ENCODE measurements around the gene P2RX2.
"Not testable (repeated sequence)": the region's sequence is repeated elsewhere in the genome, so short reads cannot be mapped to it uniquely, and the experiment has no call there.

P2RX2 gene

DNA sequence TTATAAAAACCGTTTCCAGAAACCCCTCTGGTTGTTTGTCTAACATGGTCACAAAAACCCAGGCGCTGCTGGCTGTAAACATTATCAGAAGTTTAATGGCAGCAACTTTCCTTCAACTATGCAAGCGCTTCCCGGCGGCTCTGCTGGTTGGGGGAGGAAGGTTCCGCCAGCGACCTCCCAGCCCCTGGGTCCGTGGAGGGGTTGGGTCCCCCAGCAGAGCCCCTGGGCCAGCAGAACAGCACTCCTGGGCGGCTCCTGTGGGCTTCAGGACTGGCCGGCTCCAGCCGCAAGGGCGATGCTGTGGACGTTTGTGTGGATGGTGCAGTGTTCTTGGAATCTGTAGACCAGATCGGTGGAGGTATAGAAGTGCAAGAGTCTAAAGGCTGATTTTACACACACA lies 34.1 kb upstream of the P2RX2 start:
- DNase-seq, result no peak

DNA sequence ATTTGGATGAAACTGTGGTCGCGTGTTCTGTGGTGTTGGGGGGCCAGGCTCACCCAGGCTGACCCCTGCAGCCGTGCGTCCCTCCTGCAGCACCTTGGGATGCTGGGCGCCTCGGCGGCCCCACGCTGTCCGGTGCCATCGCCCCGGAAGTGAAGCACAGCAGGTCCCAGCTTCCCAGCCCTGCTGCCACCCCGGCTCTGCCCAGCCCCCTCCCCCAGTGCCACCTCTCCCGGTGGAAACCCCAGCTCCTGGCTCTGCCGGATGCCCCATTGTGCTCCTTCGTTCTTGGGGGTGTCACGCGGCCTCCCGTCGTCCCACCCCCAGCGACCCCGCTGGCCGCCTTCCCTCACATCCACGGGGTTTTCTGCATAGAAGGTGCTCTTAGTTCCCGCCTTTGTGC lies 33.4 kb upstream of the P2RX2 start:
- no peak for DNase-seq

DNA sequence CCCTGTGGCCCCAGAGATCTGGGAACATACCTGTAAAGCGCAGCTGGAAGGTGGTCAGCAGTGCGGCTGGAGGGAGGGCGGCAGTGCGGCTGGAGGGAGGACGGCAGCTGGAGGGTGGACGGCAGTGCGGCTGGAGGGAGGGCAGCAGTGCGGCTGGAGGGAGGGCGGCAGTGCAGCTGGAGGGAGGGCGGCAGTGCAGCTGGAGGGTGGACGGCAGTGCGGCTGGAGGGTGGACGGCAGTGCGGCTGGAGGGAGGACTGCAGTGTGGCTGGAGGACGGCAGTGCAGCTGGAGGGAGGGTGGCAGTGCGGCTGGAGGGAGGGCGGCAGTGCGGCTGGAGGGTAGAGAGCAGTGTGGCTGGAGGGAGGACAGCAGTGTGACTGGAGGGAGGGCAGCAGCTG lies 31.6 kb upstream of the P2RX2 start:
- no peak for DNase-seq

DNA sequence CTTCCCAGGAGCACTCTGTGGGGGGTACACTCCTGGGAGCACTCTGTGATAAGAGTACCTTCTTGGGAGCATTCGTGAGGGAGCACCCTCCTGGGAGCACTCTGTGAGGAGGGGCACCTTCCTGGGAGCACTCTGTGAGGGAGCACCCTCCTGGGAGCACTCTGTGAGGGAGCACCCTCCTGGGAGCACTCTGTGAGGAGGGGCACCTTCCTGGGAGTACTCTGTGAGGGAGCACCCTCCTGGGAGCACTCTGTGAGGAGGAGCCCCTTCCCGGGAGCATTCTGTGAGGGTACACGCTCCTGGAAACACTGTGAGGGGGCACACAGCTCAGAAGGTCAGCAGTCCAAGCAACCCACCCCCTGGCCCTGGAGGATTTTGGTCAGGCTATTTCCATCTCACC lies 30.8 kb upstream of the P2RX2 start:
- no peak for DNase-seq

DNA sequence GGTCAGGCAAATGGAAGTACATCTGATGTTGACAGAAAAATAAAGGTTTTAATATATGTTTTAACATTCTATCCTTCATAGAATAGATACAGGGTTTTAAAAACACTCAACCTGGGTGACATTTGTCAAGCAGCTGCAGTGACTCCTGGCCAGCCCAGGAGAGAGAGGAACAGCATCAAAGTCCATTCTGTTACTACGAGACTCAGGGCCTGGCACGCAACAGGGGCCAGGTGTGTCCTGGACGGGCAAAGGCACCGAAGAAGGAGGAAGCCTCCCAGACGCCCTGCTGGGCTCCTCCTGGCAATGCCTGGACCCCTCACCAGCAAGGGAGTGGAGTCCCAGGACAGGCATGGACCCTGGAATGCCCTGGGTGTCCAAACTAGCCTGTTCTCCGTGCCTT lies 30.3 kb upstream of the P2RX2 start:
- no peak for DNase-seq

DNA sequence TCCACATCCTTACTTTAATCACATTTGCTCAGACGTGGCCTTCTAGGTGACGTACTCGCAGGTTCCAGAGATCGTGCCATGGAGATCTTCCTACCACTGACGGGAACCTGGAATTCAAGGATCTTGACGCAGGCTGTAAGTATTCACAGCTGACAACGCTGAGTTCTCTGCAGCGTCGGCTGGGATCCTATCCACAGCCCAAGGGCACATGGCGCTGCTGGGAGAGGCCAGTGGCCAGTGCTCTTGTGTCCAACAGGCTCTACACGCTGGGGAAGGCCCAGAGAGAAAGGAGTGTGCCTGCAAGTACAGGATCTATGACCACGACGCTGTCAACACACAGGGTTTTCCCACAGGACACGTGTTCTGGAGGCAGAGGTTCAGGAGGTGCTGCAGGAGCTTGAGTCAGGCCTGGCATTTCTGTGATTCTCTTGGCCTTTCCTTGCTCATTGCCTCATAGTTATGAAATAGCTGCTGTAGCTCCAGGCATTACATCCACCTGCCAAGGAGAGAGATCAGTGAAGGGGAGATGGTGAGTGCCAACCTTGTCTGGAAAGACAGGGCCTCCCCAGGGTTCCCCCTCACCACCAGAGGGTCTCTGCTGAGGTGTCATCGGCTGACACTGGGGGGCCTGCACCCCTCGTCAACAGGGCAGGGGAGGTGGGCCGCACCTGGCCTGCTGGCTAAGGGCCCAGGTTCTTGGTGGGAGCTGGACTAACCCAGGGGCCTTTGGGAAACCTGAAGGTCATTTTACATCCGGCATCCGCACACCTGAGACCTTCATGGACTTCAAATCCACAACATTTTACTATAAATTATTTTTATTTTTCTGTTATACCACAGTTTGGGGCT lies 29.5 kb upstream of the P2RX2 start:
- DNase-seq, result no peak

DNA sequence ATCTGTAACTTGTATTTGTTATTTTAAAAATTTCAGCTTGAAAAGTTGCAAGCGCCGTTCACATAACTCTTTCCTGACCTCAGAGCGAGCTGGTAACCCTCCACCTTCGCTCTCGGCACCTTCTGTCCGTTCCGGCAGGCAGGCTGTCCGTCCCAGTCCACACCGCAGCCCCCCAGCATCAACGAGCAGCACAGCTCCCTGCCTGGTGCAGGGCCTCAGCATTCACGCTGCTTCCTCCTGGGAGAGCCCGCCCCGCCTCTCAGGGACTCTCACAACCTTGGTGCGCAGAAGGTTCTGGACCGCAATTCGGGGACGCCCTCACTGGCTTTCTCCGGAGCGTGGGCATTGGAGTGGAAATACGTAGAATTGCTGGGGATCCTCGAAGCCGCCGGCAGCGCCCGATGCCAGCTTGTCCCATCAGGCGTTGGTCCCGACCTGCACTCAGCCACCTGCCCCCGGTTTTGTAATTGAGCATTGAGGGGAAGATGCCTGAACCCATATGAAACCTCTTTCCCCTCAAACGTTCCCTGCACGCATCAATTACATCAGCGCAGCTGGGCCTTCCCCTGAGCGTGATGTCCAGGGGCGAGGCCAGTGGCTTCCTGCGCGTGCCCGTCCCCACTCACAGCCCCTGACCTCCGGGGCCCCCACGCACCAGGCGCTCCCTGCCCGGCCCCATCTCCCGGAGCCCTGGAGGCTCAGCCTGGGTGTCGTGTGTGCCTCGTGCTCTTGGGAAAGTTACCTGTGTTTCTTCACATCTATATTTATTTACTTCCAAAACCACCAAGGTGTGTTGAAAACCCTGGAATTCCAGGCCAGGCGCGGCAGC lies 27.3 kb upstream of the P2RX2 start:
- no peak for DNase-seq

DNA sequence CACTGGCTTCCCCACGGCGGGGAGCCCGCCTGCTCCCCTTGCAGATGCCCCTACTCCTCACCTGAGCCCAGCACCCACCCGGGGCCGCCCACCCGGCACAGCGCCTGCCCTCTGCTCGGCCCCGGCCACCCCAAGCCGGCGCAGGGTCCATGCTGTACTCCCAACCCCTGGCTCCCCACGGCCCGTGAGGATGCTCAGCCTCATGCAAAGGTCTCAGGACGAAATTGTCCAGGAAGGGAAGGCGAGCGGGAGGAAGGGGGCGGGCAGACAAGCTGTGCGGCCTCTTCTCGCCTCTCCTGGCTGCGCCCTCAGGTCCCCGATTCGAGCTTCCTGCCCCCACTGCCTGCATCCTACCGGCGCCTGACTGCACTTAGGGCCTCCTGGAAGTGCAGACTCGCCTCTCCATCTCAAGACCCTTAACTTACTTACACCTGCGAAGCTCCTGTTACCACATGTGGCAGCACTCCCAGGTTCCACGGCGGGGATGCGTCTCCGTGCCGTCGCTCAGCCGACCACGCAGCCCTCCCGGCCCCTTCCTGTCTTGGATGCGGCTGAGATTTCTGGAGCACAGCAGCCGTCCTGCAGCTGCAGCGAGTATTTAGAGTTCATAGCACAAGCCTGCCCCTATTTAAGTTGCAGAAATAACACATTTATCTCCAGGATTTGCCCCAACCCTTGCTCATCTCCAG lies 26.1 kb upstream of the P2RX2 start:
- DNase-seq, result no peak

DNA sequence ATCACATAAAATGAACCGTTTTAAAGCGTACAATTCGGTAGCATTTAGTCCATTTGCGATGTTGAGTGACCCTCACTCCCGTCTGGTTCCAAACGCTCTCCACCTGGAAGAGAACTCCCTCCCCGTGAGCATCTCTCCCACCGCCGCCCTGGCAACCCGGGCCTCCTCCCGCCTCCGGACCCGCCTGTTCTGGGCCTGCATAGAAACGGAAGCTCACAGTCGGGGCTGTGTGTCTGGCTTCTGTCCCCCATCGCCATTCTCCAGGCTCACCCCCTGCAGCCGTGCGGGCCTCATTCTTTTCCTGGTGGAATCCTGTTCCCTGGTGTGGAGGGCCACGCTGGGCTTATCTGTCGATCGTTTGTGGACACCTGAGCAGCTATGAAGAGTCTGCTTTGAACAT lies 25.5 kb upstream of the P2RX2 start:
- DNase-seq, result no peak

DNA sequence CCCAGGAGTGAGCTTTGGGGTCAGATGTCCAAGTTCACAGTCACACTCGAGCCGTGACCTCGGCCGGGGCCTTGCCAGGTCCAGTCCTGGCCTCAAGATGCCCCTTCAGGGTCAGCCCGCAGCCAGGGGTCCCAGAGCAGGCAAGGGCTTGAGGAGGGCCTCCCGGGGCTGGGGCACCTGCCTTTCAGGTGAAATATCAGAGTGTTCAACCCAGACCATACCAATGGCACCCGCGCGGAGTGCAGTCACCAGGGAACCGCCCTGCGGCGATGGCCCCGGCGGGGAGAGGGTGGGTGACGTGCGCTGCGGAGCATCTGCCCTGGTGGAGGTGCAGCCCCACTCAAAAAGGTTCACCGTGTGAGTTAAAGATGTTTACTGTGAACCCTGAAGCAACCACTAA lies 25.1 kb upstream of the P2RX2 start:
- DNase-seq, result no peak

DNA sequence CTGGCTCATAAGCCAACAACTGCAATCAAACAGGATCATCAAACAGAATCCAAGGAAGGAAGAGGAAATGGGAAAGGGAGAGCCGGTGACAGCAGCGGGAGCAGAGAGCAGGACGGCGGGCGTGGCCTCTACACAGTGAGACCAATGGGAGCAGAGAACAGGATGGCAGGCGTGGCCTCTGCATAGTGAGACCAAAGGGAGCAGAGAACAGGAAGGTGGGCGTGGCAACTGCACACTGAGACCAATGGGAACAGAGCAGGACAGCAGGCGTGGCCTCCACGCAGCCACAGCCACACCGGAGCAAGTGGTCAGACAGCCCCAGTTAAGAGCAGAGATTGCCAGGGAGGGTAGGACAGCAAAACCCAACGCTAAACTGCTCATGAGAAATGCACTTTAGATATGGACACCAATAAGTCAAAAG lies 24.6 kb upstream of the P2RX2 start:
- DNase-seq, result peak; percentile 86

DNA sequence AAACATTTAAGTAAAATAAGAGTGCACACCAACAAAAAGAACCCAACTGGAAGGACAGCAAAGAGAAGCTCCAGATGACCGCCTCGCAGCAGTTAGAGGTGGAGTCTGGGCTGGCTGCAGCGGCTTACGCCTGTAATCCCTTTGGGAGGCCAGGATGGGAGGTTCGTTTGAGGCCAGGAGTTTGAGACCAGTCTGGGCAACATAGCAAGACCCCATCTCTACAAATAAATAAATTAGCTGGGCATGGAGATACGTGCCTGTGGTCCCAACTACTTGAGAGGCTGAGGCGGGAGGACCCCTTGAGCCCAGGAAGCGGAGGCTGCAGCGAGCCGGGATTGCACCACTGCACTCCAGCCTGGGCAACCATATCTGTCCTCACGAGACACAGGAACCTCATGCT lies 23.4 kb upstream of the P2RX2 start:
- DNase-seq, result no peak

DNA sequence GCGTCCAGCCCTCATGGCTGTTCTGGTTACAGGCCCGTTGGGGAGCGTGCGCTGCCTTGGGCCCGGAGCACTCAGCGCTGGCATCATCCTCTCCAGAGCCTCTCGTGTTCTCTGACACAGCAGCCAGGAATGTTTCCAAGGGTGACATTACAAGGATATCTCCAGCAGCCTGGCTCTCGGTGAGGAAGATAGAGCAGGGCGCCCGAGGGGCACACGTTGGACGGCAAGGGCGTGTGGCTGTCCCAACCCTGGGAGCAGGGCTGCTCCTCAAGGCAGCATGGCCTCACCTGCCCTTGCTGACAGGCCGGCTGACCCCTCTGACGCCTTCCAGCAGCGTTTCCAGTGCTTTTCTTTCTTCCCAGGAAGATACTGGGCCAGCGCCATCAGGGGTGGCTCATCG lies 22.6 kb upstream of the P2RX2 start:
- DNase-seq, result no peak

DNA sequence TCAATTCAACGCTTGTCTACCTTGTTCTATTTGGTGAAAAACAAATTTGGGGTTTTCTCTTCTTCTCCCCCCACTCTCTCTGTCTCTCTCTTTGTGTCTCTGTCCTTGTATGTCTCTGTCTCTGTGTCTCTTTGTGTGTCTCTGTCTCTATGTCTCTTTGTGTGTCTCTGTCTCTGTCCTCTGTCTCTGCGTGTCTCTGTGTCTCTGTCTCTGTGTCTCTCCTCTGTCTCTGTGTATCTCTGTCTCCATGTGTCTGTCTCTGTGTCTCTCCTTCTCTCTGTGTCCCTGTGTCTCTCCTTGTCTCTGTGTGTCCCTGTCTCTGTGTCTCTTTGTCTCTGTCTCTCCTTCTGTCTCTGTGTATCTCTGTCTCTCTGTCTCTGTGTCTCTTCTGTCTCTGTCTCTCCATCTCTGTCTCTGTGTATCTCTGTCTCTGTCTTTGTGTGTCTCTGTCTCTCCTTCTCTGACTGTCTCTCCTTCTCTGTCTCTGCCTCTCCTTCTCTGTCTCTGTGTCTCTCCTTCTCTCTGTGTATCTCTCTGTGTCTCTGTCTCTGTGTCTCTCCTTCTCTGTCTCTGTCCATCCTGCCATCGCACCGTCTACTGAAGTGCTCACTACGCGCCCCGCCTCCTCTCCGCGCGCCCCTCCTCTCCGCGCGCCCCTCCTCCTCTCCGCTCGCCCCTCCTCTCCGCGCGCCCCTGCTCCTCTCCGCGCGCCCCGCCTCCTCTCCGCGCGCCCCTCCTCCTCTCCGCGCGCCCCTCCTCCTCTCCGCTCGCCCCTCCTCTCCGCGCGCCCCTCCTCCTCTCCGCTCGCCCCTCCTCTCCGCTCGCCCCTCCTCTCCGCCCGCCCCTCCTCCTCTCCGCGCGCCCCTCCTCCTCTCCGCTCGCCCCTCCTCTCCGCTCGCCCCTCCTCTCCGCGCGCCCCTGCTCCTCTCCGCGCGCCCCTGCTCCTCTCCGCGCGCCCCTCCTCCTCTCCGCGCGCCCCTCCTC lies 21.0 kb upstream of the P2RX2 start:
- peak; percentile 73 for DNase-seq

DNA sequence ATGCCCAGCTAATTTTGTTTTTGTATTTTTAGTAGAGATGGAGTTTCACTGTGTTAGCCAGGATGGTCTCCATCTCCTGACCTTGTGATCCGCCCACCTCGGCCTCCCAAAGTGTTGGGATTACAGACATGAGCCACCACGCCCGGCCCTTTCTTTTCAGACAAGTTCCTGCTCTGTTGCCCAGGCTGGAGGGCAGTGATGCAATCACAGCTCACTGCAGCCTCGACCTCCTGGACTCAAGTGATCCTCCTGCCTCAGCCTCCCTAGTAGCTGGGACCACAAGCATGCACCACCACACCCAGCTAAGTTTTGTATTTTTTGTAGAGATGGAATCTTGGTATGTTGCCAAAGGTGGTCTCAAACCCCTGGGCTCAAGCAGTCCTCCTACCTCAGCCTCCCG lies 19.1 kb upstream of the P2RX2 start:
- not testable (repeated sequence) for DNase-seq

DNA sequence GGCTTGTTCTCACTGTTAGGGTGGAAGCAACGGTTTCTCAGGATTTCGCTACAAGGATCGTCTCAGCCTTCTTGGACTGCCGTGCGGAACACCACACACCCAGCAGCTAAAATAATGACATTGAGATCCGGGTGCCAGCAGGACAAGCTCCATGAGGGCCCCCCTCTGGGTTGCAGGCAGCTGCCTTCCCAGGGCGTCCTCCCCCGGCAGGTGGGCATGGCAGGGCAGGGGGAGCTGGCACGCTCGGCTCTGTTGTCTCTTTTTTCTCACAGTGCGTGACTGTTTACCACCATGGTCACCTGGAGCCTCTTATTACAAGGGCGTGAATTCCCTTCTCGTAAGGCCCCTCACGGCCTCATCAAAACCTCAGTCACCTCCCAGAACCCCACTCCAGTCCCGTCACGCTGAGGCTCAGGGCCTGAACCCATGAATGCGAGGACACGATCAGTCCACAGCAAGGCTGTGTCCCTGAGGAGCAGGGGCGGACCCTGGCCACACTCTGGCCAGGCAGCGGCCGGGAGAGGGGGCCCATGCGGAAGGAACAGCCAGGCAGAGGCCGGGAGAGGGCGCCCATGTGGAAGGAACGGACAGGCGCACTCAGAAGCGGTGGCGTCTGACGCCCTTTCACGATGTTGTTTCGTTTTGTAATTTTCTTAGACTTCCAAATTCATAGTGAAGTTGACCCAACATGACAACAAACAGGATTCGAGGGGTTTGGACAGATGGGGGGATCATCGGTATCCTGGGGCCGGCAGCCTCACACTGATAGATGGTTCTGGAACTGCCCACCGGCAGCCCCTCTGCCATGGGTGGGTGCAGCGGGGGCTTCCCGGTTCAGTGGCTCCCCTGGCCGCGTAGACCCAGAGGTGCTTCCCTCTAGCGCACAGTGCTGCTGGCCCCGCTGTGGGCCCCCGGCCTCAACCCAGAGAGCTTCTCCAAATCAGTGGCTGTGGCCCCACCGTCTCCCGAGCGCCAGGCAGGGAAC lies 18.2 kb upstream of the P2RX2 start:
- peak; percentile 86 for DNase-seq

DNA sequence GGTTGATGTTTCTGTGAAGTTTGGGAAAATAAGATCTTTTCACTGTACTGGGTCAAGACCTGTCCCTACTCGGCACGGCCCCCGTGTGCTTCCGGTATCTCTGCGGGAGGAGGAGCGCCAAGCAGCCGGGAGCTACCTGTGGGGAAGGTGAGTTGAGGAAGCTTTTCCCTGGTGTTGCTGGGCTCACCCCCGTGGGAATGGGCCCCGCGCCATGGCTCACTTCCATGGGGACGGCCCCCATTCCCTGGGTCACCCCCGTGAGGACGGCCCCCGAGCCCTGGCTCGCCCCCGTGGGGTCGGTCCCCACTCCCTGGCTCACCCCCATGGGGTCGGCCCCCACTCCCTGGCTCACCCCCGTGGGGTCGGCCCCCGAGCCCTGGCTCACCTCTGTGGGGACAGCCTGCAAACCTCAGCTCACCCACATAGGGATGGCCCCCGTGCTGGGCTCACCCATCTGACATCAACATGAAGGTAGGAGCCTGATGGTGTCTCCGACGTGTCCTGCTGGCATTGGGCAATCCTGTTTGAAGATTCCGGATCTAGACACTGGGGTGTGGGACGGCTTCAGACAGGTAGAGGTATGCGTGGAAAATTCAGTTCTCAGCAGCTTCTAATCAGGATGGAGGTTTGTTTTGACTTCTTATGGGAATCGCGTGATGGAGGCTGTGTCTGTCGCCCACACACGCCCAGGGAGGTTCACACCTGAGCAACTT lies 17.2 kb upstream of the P2RX2 start:
- no peak for DNase-seq

DNA sequence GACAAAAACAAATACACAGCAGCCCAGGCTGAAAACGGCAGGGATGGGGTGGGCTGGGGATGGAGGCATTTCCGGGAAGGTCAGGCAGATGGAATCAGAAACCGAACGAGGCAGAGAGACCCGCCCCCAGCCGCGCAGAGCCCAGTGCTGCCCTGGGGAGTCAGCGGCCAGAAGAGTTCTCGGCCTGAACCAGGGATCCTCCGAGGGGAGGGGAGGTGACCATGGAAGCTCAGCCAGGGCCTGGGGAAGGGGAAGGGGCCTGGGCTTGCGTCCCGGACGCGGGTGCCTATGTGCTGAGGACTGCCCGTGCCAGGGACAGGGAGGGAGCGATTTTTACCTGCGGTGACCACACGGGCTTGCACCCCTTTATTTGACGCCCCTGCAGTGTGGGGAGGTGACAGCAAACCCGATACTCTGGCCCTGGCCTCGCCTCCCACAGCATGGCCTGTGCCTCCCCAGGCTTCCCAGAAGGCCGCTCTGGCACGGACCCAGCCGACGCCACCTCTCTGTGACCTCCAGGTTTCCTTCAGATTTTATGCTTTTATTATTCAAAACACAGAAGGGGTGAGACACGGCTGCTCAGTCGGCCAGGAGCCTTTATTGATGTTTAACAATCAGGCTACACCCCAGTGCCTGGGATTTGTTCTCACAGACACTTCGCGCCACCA lies 15.9 kb upstream of the P2RX2 start:
- no peak for DNase-seq

DNA sequence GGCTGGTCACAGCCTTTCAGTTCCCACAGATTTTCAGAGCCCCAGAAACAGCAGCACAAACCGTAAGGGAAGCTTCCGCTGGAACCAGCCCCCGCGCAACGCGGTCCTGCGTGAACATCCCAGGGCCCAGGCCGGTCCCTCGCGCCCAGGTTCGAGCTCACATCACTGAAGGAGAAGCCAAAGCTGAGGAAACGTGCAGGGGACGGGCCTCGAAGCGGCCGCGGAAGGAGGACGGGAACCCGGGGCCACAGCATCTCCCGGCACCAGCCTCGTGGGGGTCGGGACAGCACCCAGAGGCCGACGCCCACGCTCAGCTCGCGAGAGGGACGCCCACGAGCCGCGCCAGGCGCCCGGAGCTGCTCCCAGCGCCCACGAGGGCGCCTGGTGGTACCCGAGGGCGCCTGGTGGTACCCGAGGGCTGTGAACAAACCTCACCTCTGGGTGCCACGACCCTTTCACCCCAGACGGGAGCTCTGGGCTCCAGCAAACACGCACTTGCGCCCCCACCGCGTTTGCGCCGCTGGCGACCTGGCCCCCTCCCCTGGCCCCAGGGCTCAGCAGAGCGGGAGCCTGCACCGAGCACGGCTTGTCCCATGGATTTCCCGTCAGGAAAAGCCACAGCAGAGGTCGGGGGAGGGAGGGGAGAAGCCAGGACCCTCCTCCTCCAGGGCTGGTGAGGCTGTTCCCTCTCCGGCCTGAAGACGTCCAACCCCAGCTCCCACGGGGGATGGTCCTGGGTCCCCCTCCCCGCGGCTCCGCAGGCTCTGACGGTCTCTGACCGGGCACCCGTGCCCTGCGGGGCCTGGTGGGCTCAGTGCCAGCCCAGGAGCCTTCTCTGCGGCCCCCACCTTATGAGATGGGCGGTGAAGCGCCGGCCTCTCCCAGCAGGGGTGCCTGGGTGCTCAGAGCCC lies 15.1 kb upstream of the P2RX2 start:
- no peak for DNase-seq
